Measurements from ENCODE around the gene WDR62.

Gene WDR62

GRCh38 chr19:36097036-36097435 lies 42.3 kb downstream of the WDR62 start:
- no peak overlapping the region for H2AFZ ChIP-seq (ENCODE audit: low read depth, low read length)
- H3K4me1 ChIP-seq (ENCODE audit: low read length), result no peaks in the 10 kb centered on the region
- H3K27me3 ChIP-seq (ENCODE audit: low read depth, low read length), result no peaks in the 10 kb centered on the region
- H3K79me2 ChIP-seq (ENCODE audit: low read length), result no peaks in the 10 kb centered on the region
- H3K9me3 ChIP-seq (ENCODE audit: insufficient read depth, low read length), result no peaks in the 10 kb centered on the region
- TF ChIP-seq CTCF (IDR thresholded peaks at IDR 0.05; ENCODE audit: low read depth, low read length), result no peak
- TF ChIP-seq EZH2phosphoT487 (IDR thresholded peaks at IDR 0.05; ENCODE audit: low read depth), result no peak
- no peak overlapping the region for H3K4me3 ChIP-seq (ENCODE audit: low read length)
- H3K27ac ChIP-seq (ENCODE audit: low read length), result no peak overlapping the region
- no peak overlapping the region for H3K9ac ChIP-seq (ENCODE audit: low read length)
- H4K20me1 ChIP-seq (ENCODE audit: insufficient read depth, low read length), result no peaks in the 10 kb centered on the region
- peaks cover 20% of the 10 kb centered on the region for H3K36me3 ChIP-seq (replicated peaks; ENCODE audit: low read depth, low read length)
- no peak overlapping the region for H3K4me2 ChIP-seq (ENCODE audit: low read length)

- Histone ChIP-seq H3K79me2 (ENCODE audit: low read length) (no peaks in the 10 kb centered on the region), H3K4me3 (ENCODE audit: low read length) (no peak overlapping the region), H4K20me1 (ENCODE audit: insufficient read depth, low read length) (no peaks in the 10 kb centered on the region), H2AFZ (ENCODE audit: low read depth, low read length) (no peak overlapping the region), H3K4me2 (ENCODE audit: low read length) (no peak overlapping the region), H3K27ac (ENCODE audit: low read length) (no peak overlapping the region), H3K27me3 (ENCODE audit: low read depth, low read length) (no peaks in the 10 kb centered on the region), H3K36me3 (replicated peaks; ENCODE audit: low read depth, low read length) (peaks cover 30% of the 10 kb centered on the region), H3K9me3 (ENCODE audit: insufficient read depth, low read length) (no peaks in the 10 kb centered on the region), H3K9ac (ENCODE audit: low read length) (no peak overlapping the region), H3K4me1 (ENCODE audit: low read length) (no peaks in the 10 kb centered on the region)
- TF ChIP-seq CTCF (IDR thresholded peaks at IDR 0.05; ENCODE audit: low read depth, low read length), result no peak
- TF ChIP-seq EZH2phosphoT487 (IDR thresholded peaks at IDR 0.05; ENCODE audit: low read depth), result no peak
Measured at GRCh38 chr19:36099166-36099785, 44.6 kb downstream of the WDR62 start.

- Histone ChIP-seq H3K4me3 (ENCODE audit: low read length) (no peak overlapping the region), H2AFZ (ENCODE audit: low read depth, low read length) (no peak overlapping the region), H3K9ac (ENCODE audit: low read length) (no peak overlapping the region), H3K36me3 (replicated peaks; ENCODE audit: low read depth, low read length) (peaks cover 37% of the 10 kb centered on the region), H3K79me2 (ENCODE audit: low read length) (no peaks in the 10 kb centered on the region), H3K9me3 (ENCODE audit: insufficient read depth, low read length) (no peaks in the 10 kb centered on the region), H3K4me1 (ENCODE audit: low read length) (no peaks in the 10 kb centered on the region), H3K27ac (ENCODE audit: low read length) (no peak overlapping the region), H3K4me2 (ENCODE audit: low read length) (no peak overlapping the region), H4K20me1 (ENCODE audit: insufficient read depth, low read length) (no peaks in the 10 kb centered on the region), H3K27me3 (ENCODE audit: low read depth, low read length) (no peaks in the 10 kb centered on the region)
- TF ChIP-seq CTCF (IDR thresholded peaks at IDR 0.05; ENCODE audit: low read depth, low read length) (no peak), EZH2phosphoT487 (IDR thresholded peaks at IDR 0.05; ENCODE audit: low read depth) (no peak)
Measured at GRCh38 chr19:36100476-36100875, 45.8 kb downstream of the WDR62 start.

GRCh38 chr19:36101550-36102327 lies 47.0 kb downstream of the WDR62 start:
- H2AFZ ChIP-seq (ENCODE audit: low read depth, low read length), result no peak overlapping the region
- H3K27ac ChIP-seq (ENCODE audit: low read length), result no peak overlapping the region
- H3K4me1 ChIP-seq (ENCODE audit: low read length), result no peaks in the 10 kb centered on the region
- no peaks in the 10 kb centered on the region for H3K27me3 ChIP-seq (ENCODE audit: low read depth, low read length)
- H3K9ac ChIP-seq (ENCODE audit: low read length), result no peak overlapping the region
- no peaks in the 10 kb centered on the region for H4K20me1 ChIP-seq (ENCODE audit: insufficient read depth, low read length)
- TF ChIP-seq CTCF (IDR thresholded peaks at IDR 0.05; ENCODE audit: low read depth, low read length) (no peak), EZH2phosphoT487 (IDR thresholded peaks at IDR 0.05; ENCODE audit: low read depth) (no peak)
- H3K9me3 ChIP-seq (ENCODE audit: insufficient read depth, low read length), result no peaks in the 10 kb centered on the region
- H3K4me2 ChIP-seq (ENCODE audit: low read length), result no peak overlapping the region
- H3K36me3 ChIP-seq (replicated peaks; ENCODE audit: low read depth, low read length), result peaks cover 46% of the 10 kb centered on the region
- no peak overlapping the region for H3K4me3 ChIP-seq (ENCODE audit: low read length)
- no peaks in the 10 kb centered on the region for H3K79me2 ChIP-seq (ENCODE audit: low read length)
